HepG2 (cell line): ENCODE measurements around the gene TOMM7. TPM values are rescaled to one million over a fixed set of nuclear protein-coding genes. Genes with fewer than 3 reads are reported as not detected.

Source experiments
- GABPB1 ChIP-seq: IDR thresholded peaks from 2 replicates; pipeline ENCODE4 v1.6.1; 2016; ENCODE audit warnings: mild to moderate bottlenecking, missing genetic modification reagents, moderate library complexity, missing compliant biosample characterization
- MXI1 ChIP-seq: IDR thresholded peaks from 3 replicates; pipeline ENCODE4 v1.6.1; 2012; ENCODE audit warnings: low read depth, low read length, inconsistent platforms, borderline replicate concordance
- NCOA1 ChIP-seq: sonication (generic); formaldehyde crosslinking; IDR thresholded peaks from 2 replicates; pipeline ENCODE4 v1.9.0; 2021; ENCODE audit warnings: missing genetic modification reagents
- NCOA2 ChIP-seq: sonication (generic); formaldehyde crosslinking; IDR thresholded peaks from 2 replicates; pipeline ENCODE4 v1.8.0; 2022; ENCODE audit warnings: inconsistent platforms
- PAWR ChIP-seq: sonication (generic); formaldehyde crosslinking; IDR thresholded peaks from 2 replicates; pipeline ENCODE4 v1.4.0; 2020; ENCODE audit warnings: missing genetic modification reagents, mild to moderate bottlenecking, borderline replicate concordance
- RARG ChIP-seq: sonication (generic); formaldehyde crosslinking; IDR thresholded peaks from 2 replicates; pipeline ENCODE4 v1.4.0; 2020; ENCODE audit warnings: low read depth, mild to moderate bottlenecking, missing genetic modification reagents
- ZBTB38 ChIP-seq: sonication (generic); formaldehyde crosslinking; IDR thresholded peaks from 2 replicates; pipeline ENCODE4 v1.5.1; 2020; ENCODE audit warnings: mild to moderate bottlenecking, missing genetic modification reagents
- ZKSCAN8 ChIP-seq: IDR thresholded peaks from 2 replicates; pipeline ENCODE4 v1.6.1; 2016; ENCODE audit warnings: borderline replicate concordance, missing genetic modification reagents, missing compliant biosample characterization
- ZMYM2 ChIP-seq: sonication (generic); formaldehyde crosslinking; IDR thresholded peaks from 2 replicates; pipeline ENCODE4 v1.8.0; 2022; ENCODE audit warnings: mild to moderate bottlenecking, missing genetic modification reagents
- ZNF124 ChIP-seq: sonication (generic); formaldehyde crosslinking; IDR thresholded peaks from 2 replicates; pipeline ENCODE4 v1.4.0; 2020; ENCODE audit warnings: missing genetic modification reagents
- ZNF616 ChIP-seq: sonication (generic); formaldehyde crosslinking; IDR thresholded peaks from 2 replicates; pipeline ENCODE4 v1.5.0; 2020; ENCODE audit warnings: low read depth, mild to moderate bottlenecking, missing genetic modification reagents
- ZNF891 ChIP-seq: sonication (generic); formaldehyde crosslinking; IDR thresholded peaks from 2 replicates; pipeline ENCODE4 v1.5.0; 2020; ENCODE audit warnings: mild to moderate bottlenecking, missing genetic modification reagents
- ZSCAN22 ChIP-seq: sonication (generic); formaldehyde crosslinking; IDR thresholded peaks from 2 replicates; pipeline ENCODE4 v1.4.0; 2020; ENCODE audit warnings: mild to moderate bottlenecking, missing genetic modification reagents
- polyA plus RNA-seq, 8 experiments: library from polyadenylated mRNA; depleted of rRNA in 3 of 8; stranded (reverse) in 7 of 8; unstranded in 1 of 8; fragments of >200 nt; fragmentation: Illumina TruSeq in 4 of 8; extraction: Trizol in 4 of 8; gene quantifications; 2 replicates each; pipeline versions ENCODE4 v1.2.1 to v1.2.3, GENCODE V29; 2011 to 2016; ENCODE audit warnings: low read depth in 4 of 8, missing spikeins in 1 of 8, mixed read lengths in 1 of 8; ENCODE audit not compliant: insufficient read depth in 1 of 8
- total RNA-seq, 5 experiments: library from RNA; depleted of rRNA; stranded (reverse); fragments of >200 nt; fragmentation: Illumina TruSeq; extraction: Trizol; gene quantifications; 2 replicates each; pipeline ENCODE4 v1.2.3, GENCODE V29; 2016; ENCODE audit warnings: low read depth in 1 of 5
- TF ChIP-seq, protein P1 (sequence below): sonication (generic); formaldehyde crosslinking; IDR thresholded peaks from 2 replicates; pipeline ENCODE4 v1.4.0; 2020; ENCODE audit warnings: missing genetic modification reagents; ENCODE audit errors: not compliant biosample characterization
- TF ChIP-seq, protein P2 (sequence below): sonication (generic); formaldehyde crosslinking; IDR thresholded peaks from 2 replicates; pipeline ENCODE4 v1.4.0; 2020; ENCODE audit warnings: missing genetic modification reagents
- TF ChIP-seq, protein P3 (sequence below): sonication (generic); formaldehyde crosslinking; IDR thresholded peaks from 2 replicates; pipeline ENCODE4 v1.4.0; 2020; ENCODE audit warnings: missing genetic modification reagents, low read depth, mild to moderate bottlenecking, borderline replicate concordance
- TF ChIP-seq, protein P4 (sequence below): IDR thresholded peaks from 2 replicates; pipeline ENCODE4 v1.6.1; 2016; ENCODE audit warnings: missing biosample characterization, missing genetic modification reagents, low read depth
- TF ChIP-seq, protein P5 (sequence below): sonication (generic); formaldehyde crosslinking; IDR thresholded peaks from 2 replicates; pipeline ENCODE4 v1.4.0; 2020; ENCODE audit warnings: mild to moderate bottlenecking, missing genetic modification reagents
- TF ChIP-seq, protein P6 (sequence below): sonication (generic); formaldehyde crosslinking; IDR thresholded peaks from 2 replicates; pipeline ENCODE4 v1.5.0; 2020; ENCODE audit warnings: missing genetic modification reagents, mild to moderate bottlenecking, borderline replicate concordance

The TOMM7 gene
- total and polyA plus RNA-seq, 2 of the 13 experiments (the other 11 are each of a cell fraction or from before 2014, with no cell fraction given) = 251 to 369 TPM

DNA sequence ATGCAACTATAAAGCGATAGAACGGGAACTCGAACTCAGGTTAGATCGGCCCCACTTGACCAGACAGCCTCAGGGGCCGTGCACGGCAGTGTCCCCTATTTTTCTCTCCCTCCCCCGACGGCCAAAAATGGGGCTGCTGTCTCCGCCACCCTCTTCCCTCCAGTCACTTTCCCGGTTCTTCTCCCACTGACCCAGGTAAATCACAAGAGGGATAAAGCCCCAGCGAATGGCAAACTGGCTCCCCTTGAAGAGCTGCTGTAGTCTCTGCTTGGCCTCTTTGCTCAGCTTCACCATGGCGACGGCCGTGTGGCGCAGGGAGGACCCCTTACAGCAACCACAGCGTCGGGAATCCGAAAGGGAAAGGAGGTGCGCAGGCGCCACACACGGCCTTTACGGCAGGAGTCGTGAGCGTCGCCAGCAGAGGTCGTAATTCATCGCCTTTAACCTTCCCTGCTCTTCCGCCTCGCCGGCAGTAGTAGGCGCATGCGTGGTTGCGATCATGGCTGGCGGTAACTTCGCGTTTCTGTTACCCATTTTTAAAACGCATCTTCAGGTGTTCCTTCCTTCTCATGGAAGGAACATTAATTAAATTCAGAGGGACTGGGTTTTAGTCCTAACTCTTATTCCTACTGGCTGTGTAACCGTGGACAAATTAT is at the start of gene TOMM7 (continued):
- 0 out of 2 replicates have a peak, but pooled peaks have one; percentile 50 for TF ChIP-seq PAWR (CRISPR knock-in tag)
- TF ChIP-seq, protein P1, sequence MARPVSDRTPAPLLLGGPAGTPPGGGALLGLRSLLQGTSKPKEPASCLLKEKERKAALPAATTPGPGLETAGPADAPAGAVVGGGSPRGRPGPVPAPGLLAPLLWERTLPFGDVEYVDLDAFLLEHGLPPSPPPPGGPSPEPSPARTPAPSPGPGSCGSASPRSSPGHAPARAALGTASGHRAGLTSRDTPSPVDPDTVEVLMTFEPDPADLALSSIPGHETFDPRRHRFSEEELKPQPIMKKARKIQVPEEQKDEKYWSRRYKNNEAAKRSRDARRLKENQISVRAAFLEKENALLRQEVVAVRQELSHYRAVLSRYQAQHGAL (CRISPR knock-in tag) = no peak
- peak; percentile 72; the same call in 1 of the 3 replicates for TF ChIP-seq MXI1
- TF ChIP-seq ZNF891 = no peak
- TF ChIP-seq ZSCAN22 (CRISPR knock-in tag) = peak; percentile 64; the same call in 1 of the 2 replicates
- no peak for TF ChIP-seq ZNF616 (CRISPR knock-in tag)
- TF ChIP-seq ZKSCAN8 (CRISPR knock-in tag) = no peak
- peak; percentile 91 for TF ChIP-seq GABPB1 (CRISPR knock-in tag)
- TF ChIP-seq ZBTB38 = peak; percentile 39; the same call in 1 of the 2 replicates
- TF ChIP-seq NCOA1 (CRISPR knock-in tag) = 0 out of 2 replicates have a peak, but pooled peaks have one; percentile 40
- TF ChIP-seq, protein P2, sequence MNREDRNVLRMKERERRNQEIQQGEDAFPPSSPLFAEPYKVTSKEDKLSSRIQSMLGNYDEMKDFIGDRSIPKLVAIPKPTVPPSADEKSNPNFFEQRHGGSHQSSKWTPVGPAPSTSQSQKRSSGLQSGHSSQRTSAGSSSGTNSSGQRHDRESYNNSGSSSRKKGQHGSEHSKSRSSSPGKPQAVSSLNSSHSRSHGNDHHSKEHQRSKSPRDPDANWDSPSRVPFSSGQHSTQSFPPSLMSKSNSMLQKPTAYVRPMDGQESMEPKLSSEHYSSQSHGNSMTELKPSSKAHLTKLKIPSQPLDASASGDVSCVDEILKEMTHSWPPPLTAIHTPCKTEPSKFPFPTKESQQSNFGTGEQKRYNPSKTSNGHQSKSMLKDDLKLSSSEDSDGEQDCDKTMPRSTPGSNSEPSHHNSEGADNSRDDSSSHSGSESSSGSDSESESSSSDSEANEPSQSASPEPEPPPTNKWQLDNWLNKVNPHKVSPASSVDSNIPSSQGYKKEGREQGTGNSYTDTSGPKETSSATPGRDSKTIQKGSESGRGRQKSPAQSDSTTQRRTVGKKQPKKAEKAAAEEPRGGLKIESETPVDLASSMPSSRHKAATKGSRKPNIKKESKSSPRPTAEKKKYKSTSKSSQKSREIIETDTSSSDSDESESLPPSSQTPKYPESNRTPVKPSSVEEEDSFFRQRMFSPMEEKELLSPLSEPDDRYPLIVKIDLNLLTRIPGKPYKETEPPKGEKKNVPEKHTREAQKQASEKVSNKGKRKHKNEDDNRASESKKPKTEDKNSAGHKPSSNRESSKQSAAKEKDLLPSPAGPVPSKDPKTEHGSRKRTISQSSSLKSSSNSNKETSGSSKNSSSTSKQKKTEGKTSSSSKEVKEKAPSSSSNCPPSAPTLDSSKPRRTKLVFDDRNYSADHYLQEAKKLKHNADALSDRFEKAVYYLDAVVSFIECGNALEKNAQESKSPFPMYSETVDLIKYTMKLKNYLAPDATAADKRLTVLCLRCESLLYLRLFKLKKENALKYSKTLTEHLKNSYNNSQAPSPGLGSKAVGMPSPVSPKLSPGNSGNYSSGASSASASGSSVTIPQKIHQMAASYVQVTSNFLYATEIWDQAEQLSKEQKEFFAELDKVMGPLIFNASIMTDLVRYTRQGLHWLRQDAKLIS (CRISPR knock-in tag) = no peak
- no peak for TF ChIP-seq ZMYM2 (CRISPR knock-in tag)
- peak; percentile 24; the same call in 1 of the 2 replicates for TF ChIP-seq NCOA2 (CRISPR knock-in tag)
- 0 out of 2 replicates have a peak, but pooled peaks have one; percentile 30 for TF ChIP-seq RARG
- TF ChIP-seq, protein P3, sequence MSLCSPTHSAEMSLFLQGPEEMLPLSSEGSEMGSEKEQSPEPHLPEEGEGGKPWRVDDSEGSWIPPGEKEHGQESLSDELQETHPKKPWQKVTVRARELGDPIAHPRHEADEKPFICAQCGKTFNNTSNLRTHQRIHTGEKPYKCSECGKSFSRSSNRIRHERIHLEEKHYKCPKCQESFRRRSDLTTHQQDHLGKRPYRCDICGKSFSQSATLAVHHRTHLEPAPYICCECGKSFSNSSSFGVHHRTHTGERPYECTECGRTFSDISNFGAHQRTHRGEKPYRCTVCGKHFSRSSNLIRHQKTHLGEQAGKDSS = no peak
- TF ChIP-seq, protein P4, sequence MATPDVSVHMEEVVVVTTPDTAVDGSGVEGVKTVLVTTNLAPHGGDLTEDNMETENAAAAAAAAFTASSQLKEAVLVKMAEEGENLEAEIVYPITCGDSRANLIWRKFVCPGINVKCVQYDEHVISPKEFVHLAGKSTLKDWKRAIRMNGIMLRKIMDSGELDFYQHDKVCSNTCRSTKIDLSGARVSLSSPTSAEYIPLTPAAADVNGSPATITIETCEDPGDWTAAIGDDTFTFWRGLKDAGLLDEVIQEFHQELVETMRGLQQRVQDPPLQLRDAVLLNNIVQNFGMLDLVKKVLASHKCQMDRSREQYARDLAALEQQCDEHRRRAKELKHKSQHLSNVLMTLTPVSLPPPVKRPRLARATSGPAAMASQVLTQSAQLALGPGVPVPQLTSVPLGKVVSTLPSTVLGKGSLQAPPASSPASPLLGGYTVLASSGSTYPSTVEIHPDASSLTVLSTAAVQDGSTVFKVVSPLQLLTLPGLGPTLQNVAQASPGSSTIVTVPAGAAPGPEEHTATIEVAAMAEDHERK (CRISPR knock-in tag) = 0 out of 2 replicates have a peak, but pooled peaks have one; percentile 46
- TF ChIP-seq ZNF124 (CRISPR knock-in tag) = 0 out of 2 replicates have a peak, but pooled peaks have one; percentile 69
- TF ChIP-seq, protein P5, sequence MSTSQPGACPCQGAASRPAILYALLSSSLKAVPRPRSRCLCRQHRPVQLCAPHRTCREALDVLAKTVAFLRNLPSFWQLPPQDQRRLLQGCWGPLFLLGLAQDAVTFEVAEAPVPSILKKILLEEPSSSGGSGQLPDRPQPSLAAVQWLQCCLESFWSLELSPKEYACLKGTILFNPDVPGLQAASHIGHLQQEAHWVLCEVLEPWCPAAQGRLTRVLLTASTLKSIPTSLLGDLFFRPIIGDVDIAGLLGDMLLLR (CRISPR knock-in tag) = no peak
- TF ChIP-seq, protein P6, sequence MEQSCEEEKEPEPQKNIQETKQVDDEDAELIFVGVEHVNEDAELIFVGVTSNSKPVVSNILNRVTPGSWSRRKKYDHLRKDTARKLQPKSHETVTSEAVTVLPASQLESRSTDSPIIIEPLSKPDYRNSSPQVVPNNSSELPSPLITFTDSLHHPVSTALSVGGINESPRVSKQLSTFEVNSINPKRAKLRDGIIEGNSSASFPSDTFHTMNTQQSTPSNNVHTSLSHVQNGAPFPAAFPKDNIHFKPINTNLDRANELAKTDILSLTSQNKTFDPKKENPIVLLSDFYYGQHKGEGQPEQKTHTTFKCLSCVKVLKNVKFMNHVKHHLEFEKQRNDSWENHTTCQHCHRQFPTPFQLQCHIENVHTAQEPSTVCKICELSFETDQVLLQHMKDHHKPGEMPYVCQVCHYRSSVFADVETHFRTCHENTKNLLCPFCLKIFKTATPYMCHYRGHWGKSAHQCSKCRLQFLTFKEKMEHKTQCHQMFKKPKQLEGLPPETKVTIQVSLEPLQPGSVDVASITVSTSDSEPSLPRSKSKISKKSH (CRISPR knock-in tag) = peak; percentile 70; the same call in 1 of the 2 replicates
